SK-N-SH (cell line): Measurements from ENCODE around the gene PRG2. TPM values are rescaled to one million over a fixed set of nuclear protein-coding genes. Genes with fewer than 3 reads are reported as not detected.

ENCODE experiments used
- CTCF ChIA-PET: fragments of 300-600, 350-600 bp; formaldehyde crosslinking; extraction: SDS; loops from one replicate; lab custom pipeline; 2021; lab: Yijun Ruan, JAX
- POLR2A ChIA-PET: fragments of 350-600 bp; sonication (Branson Sonifier 250); formaldehyde crosslinking; extraction: SDS; loops from one replicate; lab custom pipeline; 2020; ENCODE audit warnings: antibody characterized with exemption, inconsistent platforms; lab: Yijun Ruan, JAX
- DNase-seq: peaks from one replicate; pipeline ENCODE4 v3.0.0; 2012
- H2AFZ ChIP-seq: fragments of 200-600 bp; sonication (generic); 2 replicates; pipeline ENCODE4 v1.8.1; 2016; ENCODE audit warnings: antibody characterized with exemption, mild to moderate bottlenecking, low read depth
- H3F3A ChIP-seq: fragments of 200-600 bp; sonication (generic); replicated peaks from 2 replicates; pipeline ENCODE3; 2016; ENCODE audit warnings: antibody characterized with exemption, mild to moderate bottlenecking; ENCODE audit not compliant: insufficient read depth
- H3K27ac ChIP-seq, 2 experiments: fragments of 200-500 bp in 1 of 2; fragments of 200-600 bp in 1 of 2; sonication (Bioruptor generic) in 1 of 2; sonication (generic), shearing (Covaris generic) in 1 of 2; 2 replicates each; pipeline versions ENCODE4 v1.5.1 to v1.6.1; 2014 to 2016; ENCODE audit warnings: low read depth in 2 of 2, inconsistent platforms in 1 of 2, low read length in 1 of 2, mild to moderate bottlenecking in 1 of 2, mixed read lengths in 1 of 2
- H3K27me3 ChIP-seq: fragments of 200-600 bp; sonication (generic), shearing (Covaris generic); 2 replicates; pipeline ENCODE4 v1.6.1; 2016; ENCODE audit warnings: mixed run types; ENCODE audit not compliant: insufficient read depth
- H3K36me3 ChIP-seq, 2 experiments: fragments of 200-500 bp in 1 of 2; fragments of 200-600 bp in 1 of 2; sonication (Bioruptor generic) in 1 of 2; sonication (generic) in 1 of 2; replicated peaks in 1 of 2; 2 replicates each; pipeline versions ENCODE3 to v1.5.1; 2014 to 2016; ENCODE audit warnings: low read length in 1 of 2, mild to moderate bottlenecking in 1 of 2; ENCODE audit not compliant: insufficient read depth in 2 of 2, control insufficient read depth in 1 of 2
- H3K4me1 ChIP-seq, 2 experiments: fragments of 200-500 bp in 1 of 2; fragments of 200-600 bp in 1 of 2; sonication (Bioruptor generic) in 1 of 2; sonication (generic), shearing (Covaris generic) in 1 of 2; 2 replicates each; pipeline versions ENCODE4 v1.5.1 to v1.6.1; 2014 to 2016; ENCODE audit warnings: low read depth in 1 of 2, low read length in 1 of 2, mixed run types in 1 of 2; ENCODE audit not compliant: insufficient read depth in 2 of 2, control insufficient read depth in 1 of 2
- H3K4me2 ChIP-seq: fragments of 200-600 bp; sonication (generic), shearing (Covaris generic); 2 replicates; pipeline ENCODE4 v1.6.1; 2017; ENCODE audit warnings: mixed run types
- H3K4me3 ChIP-seq, 2 experiments: fragments of 200-500 bp in 1 of 2; fragments of 200-600 bp in 1 of 2; sonication (Bioruptor generic) in 1 of 2; sonication (generic), shearing (Covaris generic) in 1 of 2; 2 replicates each; pipeline versions ENCODE4 v1.5.1 to v1.8.1; 2014 to 2016; ENCODE audit warnings: low read depth in 2 of 2, inconsistent platforms in 1 of 2, low read length in 1 of 2, mild to moderate bottlenecking in 1 of 2, mixed read lengths in 1 of 2, moderate library complexity in 1 of 2
- H3K79me2 ChIP-seq: fragments of 200-600 bp; sonication (generic); 2 replicates; pipeline ENCODE4 v1.8.1; 2017; ENCODE audit warnings: mild to moderate bottlenecking; ENCODE audit not compliant: insufficient read depth
- H3K9ac ChIP-seq: fragments of 200-600 bp; sonication (generic); 2 replicates; pipeline ENCODE4 v1.6.1; 2017; ENCODE audit warnings: mixed run types
- H3K9me2 ChIP-seq: fragments of 200-600 bp; sonication (generic); 2 replicates; pipeline ENCODE4 v1.6.1; 2017; ENCODE audit warnings: mixed run types
- H3K9me3 ChIP-seq: fragments of 200-600 bp; sonication (generic); 2 replicates; pipeline ENCODE4 v1.6.1; 2017; ENCODE audit warnings: mixed run types, mild to moderate bottlenecking, moderate library complexity
- H4K20me1 ChIP-seq: fragments of 200-600 bp; sonication (generic); 2 replicates; pipeline ENCODE4 v1.6.1; 2017; ENCODE audit warnings: mild to moderate bottlenecking, mixed run types; ENCODE audit not compliant: insufficient read depth
- CHD2 ChIP-seq: fragments of 150-350 bp; IDR thresholded peaks from 2 replicates; pipeline ENCODE4 v1.6.1; 2018; ENCODE audit warnings: low read length; ENCODE audit not compliant: partially characterized antibody
- CTCF ChIP-seq: fragments of 200-600 bp; sonication (generic); IDR thresholded peaks from 2 replicates; pipeline ENCODE4 v1.6.1; 2017; ENCODE audit warnings: antibody characterized with exemption, mild to moderate bottlenecking, moderate library complexity
- FOXJ3 ChIP-seq: sonication (generic); formaldehyde crosslinking; IDR thresholded peaks from 2 replicates; pipeline ENCODE4 v1.5.1; 2020; ENCODE audit warnings: mild to moderate bottlenecking, missing genetic modification reagents
- FOXM1 ChIP-seq: IDR thresholded peaks from 2 replicates; pipeline ENCODE4 v1.4.0; 2012; ENCODE audit warnings: low read depth, mild to moderate bottlenecking
- GABPA ChIP-seq: IDR thresholded peaks from 2 replicates; pipeline ENCODE4 v1.4.0; 2012; ENCODE audit warnings: low read depth, mild to moderate bottlenecking
- GATA2 ChIP-seq: sonication (generic); formaldehyde crosslinking; IDR thresholded peaks from 2 replicates; pipeline ENCODE4 v1.5.0; 2020; ENCODE audit warnings: mild to moderate bottlenecking, missing genetic modification reagents
- JUND ChIP-seq: IDR thresholded peaks from 2 replicates; pipeline ENCODE4 v1.4.0; 2012
- MEF2A ChIP-seq: IDR thresholded peaks from 2 replicates; pipeline ENCODE4 v1.4.0; 2012; ENCODE audit warnings: low read depth, borderline replicate concordance
- POLR2AphosphoS5 ChIP-seq: IDR thresholded peaks from 2 replicates; pipeline ENCODE4 v1.6.1; 2012; ENCODE audit warnings: low read depth, low read length
- RAD21 ChIP-seq: IDR thresholded peaks from 2 replicates; pipeline ENCODE4 v1.6.1; 2012; ENCODE audit warnings: mild to moderate bottlenecking, low read length
- REST ChIP-seq: IDR thresholded peaks from 2 replicates; pipeline ENCODE4 v1.6.1; 2012; ENCODE audit warnings: mild to moderate bottlenecking, low read depth, low read length, moderate library complexity
- RXRA ChIP-seq: IDR thresholded peaks from 2 replicates; pipeline ENCODE4 v1.4.0; 2012; ENCODE audit warnings: low read depth, mild to moderate bottlenecking, borderline replicate concordance
- USF2 ChIP-seq: fragments of 150-350 bp; IDR thresholded peaks from 2 replicates; pipeline ENCODE4 v1.6.1; 2017; ENCODE audit warnings: antibody characterized with exemption, low read length, low read depth, borderline replicate concordance
- YY1 ChIP-seq: IDR thresholded peaks from 2 replicates; pipeline ENCODE4 v1.4.0; 2012; ENCODE audit warnings: low read depth, mild to moderate bottlenecking
- WGBS: methylation state at CpG from one replicate; pipeline ENCODE4 v1.1.6; 2017; ENCODE audit warnings: low lambda C conversion rate; 5-methylcytosine and 5-hydroxymethylcytosine counted together
- polyA plus RNA-seq, 3 experiments: library from polyadenylated mRNA; depleted of rRNA; stranded (reverse); fragments of >200 nt; gene quantifications; 2 replicates each; pipeline ENCODE4 v1.2.3, GENCODE V29; 2012
- TF ChIP-seq, protein P1 (sequence below): fragments of 150-350 bp; IDR thresholded peaks from 2 replicates; pipeline ENCODE4 v1.6.1; 2016; ENCODE audit warnings: mild to moderate bottlenecking, low read depth, low read length
- TF ChIP-seq, protein P2 (sequence below): IDR thresholded peaks from 2 replicates; pipeline ENCODE4; 2012

Gene PRG2
- polyA plus RNA-seq, 1 of the 3 experiments (the other 2 are of a cell fraction) = not detected

DNA sequence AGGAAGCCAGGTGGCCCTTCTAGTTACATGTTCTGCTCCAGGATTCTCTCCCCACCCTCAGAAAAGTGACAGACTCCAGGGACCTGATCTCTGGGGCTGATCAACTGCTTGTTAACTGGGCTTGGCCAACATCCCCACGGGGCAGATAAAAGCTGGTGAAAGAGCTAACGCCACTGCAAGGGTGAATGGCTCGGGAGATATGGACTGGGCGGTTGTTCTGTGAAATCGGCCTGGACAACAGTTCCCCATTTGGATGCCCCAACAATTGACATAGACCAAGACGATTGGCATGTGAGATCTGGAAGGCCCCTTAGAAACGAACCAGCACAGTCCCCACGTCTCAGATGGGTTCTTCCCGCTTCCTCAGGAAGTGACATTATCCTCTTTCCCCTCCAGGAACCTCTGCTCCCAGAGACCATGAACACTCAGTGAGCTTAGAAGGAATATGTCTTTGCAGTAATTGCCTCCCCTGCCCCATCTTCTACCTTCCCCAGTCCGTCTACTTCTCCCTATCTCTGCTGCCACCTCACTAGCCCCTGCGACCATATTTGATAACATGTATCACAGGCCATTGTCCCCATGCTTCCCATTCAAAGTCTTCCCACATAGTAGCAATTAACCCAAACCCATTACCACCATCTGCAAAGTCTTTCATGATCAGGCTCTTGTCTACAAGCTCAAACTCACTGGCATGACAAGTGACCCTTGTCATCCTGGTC is 5.6 kb upstream of the PRG2 start (continued):
- TF ChIP-seq, protein P1, sequence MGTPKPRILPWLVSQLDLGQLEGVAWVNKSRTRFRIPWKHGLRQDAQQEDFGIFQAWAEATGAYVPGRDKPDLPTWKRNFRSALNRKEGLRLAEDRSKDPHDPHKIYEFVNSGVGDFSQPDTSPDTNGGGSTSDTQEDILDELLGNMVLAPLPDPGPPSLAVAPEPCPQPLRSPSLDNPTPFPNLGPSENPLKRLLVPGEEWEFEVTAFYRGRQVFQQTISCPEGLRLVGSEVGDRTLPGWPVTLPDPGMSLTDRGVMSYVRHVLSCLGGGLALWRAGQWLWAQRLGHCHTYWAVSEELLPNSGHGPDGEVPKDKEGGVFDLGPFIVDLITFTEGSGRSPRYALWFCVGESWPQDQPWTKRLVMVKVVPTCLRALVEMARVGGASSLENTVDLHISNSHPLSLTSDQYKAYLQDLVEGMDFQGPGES = no peak
- no peak for TF ChIP-seq POLR2AphosphoS5

DNA sequence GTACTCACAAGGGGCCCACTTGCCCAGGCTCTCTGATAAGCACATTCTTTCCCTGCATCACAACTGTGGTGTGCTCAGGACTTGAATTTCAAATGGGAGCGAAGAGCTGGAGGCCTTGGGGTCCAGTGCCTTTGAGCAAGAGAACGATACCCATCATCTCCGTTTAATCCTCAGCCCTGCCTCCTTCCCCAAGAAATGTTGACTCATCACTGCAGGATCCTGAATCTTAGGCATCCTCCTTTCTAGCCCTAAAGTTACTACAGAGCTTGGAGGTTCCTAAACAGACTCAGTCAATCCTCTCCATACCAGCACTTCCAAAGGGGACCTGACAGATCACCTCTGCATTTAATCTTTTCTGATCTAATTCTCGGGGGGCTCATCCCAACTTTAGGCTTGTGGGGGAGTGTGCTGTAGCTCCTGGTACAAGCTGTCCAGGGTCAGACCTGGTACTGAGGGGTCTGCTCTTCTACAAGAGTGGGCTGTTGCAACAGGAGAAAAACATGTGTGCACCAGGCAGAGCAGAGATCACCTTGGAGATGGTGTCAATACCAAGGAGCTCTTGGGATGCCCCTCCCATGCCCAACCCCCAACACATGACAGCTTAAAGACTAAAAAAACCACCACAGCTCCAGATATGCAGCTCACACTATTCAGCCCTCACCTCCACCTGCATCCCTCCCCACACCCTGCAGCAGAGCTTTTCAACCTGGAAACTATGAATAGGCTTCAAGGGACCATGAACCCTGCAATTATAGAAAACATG is 3.9 kb upstream of the PRG2 start:
- H3K4me3 ChIP-seq = no peak overlapping the region
- no peaks in the 10 kb centered on the region; a peak in 1 of 4 replicates for H3K4me1 ChIP-seq
- CTCF ChIA-PET = interaction anchor here (0.6 to 1.2 kb wide), 5 partner anchors 44 to 916 kb away, joined by 3 to 5 read pairs (median 3); no protein-coding TSS in a partner anchor
- no peak overlapping the region for H3K9ac ChIP-seq
- POLR2A ChIA-PET = no interaction called here
- no CpG with 5 or more reads among the region's 4 CpGs for WGBS
- no peak overlapping the region for H3K27ac ChIP-seq
- no peaks in the 10 kb centered on the region for H3K9me3 ChIP-seq
- no peaks in the 10 kb centered on the region for H3F3A ChIP-seq
- peaks cover 13% of the 10 kb centered on the region; the same call in 1 of the 2 replicates for H3K27me3 ChIP-seq
- DNase-seq = no peak
- no peaks in the 10 kb centered on the region for H4K20me1 ChIP-seq
- H2AFZ ChIP-seq = no peak overlapping the region
- TF ChIP-seq RAD21 (no peak), JUND (no peak), CTCF (no peak), CHD2 (no peak), YY1 (no peak), GABPA (no peak), MEF2A (no peak), FOXJ3 (CRISPR knock-in tag) (no peak), FOXM1 (no peak), REST (no peak), GATA2 (CRISPR knock-in tag) (no peak), USF2 (no peak), RXRA (no peak)
- TF ChIP-seq, protein P2, sequence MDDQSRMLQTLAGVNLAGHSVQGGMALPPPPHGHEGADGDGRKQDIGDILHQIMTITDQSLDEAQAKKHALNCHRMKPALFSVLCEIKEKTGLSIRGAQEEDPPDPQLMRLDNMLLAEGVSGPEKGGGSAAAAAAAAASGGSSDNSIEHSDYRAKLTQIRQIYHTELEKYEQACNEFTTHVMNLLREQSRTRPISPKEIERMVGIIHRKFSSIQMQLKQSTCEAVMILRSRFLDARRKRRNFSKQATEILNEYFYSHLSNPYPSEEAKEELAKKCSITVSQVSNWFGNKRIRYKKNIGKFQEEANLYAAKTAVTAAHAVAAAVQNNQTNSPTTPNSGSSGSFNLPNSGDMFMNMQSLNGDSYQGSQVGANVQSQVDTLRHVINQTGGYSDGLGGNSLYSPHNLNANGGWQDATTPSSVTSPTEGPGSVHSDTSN = no peak
- no peaks in the 10 kb centered on the region for H3K9me2 ChIP-seq
- no peaks in the 10 kb centered on the region for H3K36me3 ChIP-seq
- no peaks in the 10 kb centered on the region for H3K79me2 ChIP-seq
- no peak overlapping the region for H3K4me2 ChIP-seq
